GM23338 (cell line): ENCODE results near the gene SCNN1B.

Experiments used
- CTCF ChIP-seq, 2 experiments: fragments of 200-600 bp in 1 of 2; sonication (generic) in 1 of 2; conservative IDR thresholded peaks; 2 replicates each; pipeline versions ENCODE4 v1.5.1 to v1.6.1; 2016 to 2017; ENCODE audit warnings: antibody characterized with exemption in 2 of 2, low read depth in 2 of 2, mild to moderate bottlenecking in 2 of 2, moderate library complexity in 1 of 2
- EZH2 ChIP-seq: fragments of 200-600 bp; sonication (generic); IDR thresholded peaks from one replicate; pipeline ENCODE4 v1.8.0; 2017; ENCODE audit warnings: antibody characterized with exemption, mild to moderate bottlenecking, low read depth; ENCODE audit not compliant: unreplicated experiment
- JUNB ChIP-seq: IDR thresholded peaks from one replicate; pipeline ENCODE4 v1.6.1; 2016; ENCODE audit warnings: antibody characterized with exemption; ENCODE audit not compliant: unreplicated experiment
- POLR2AphosphoS5 ChIP-seq: IDR thresholded peaks from 2 replicates; pipeline ENCODE4 v1.6.1; 2016; ENCODE audit warnings: antibody characterized with exemption, low read depth
- REST ChIP-seq: IDR thresholded peaks from one replicate; pipeline ENCODE4 v1.6.1; 2018; ENCODE audit warnings: antibody characterized with exemption; ENCODE audit not compliant: unreplicated experiment
- ZNF331 ChIP-seq: fragments of 250-450 bp; sonication (Bioruptor Pico); IDR thresholded peaks from 2 replicates; pipeline ENCODE4 v1.5.0; 2020; ENCODE audit warnings: low read depth, mild to moderate bottlenecking, moderate library complexity

GRCh38 chr16:23334950-23335349, 32.8 kb downstream of the SCNN1B start:
- TF ChIP-seq CTCF (conservative IDR thresholded peaks at IDR 0.05; ENCODE audit: low read depth in 2 of 2): no peak
- no peak for TF ChIP-seq ZNF331 (CRISPR knock-in tag)
- no peak for TF ChIP-seq EZH2
- no peak for TF ChIP-seq REST
- TF ChIP-seq POLR2AphosphoS5: no peak
- no peak for TF ChIP-seq JUNB
